Mesenchymal stem cell (in vitro differentiated cells and primary cell): Measurements from ENCODE around the gene DPP6.

Source experiments
- DNase-seq: peaks from one replicate; pipeline ENCODE4 v3.0.0-alpha.2; 2013
- H2AFZ ChIP-seq: one replicate; pipeline ENCODE4 v1.6.1; 2013; ENCODE audit warnings: low read depth, mild to moderate bottlenecking, control low read depth, inconsistent platforms, low read length, moderate library complexity
- H2AK5ac ChIP-seq: 2 replicates; pipeline ENCODE4 v1.6.1; 2013; ENCODE audit warnings: low read length, moderate library complexity, mild to moderate bottlenecking, inconsistent platforms; ENCODE audit not compliant: severe bottlenecking
- H2BK120ac ChIP-seq: one replicate; pipeline ENCODE4 v1.6.1; 2013; ENCODE audit warnings: low read depth, mild to moderate bottlenecking, inconsistent platforms, low read length, moderate library complexity
- H2BK12ac ChIP-seq, 2 experiments: one replicate each; pipeline ENCODE4 v1.6.1; 2013; ENCODE audit warnings: inconsistent platforms in 2 of 2, low read length in 2 of 2, mild to moderate bottlenecking in 2 of 2, moderate library complexity in 2 of 2, control low read depth in 1 of 2
- H2BK15ac ChIP-seq: one replicate; pipeline ENCODE4 v1.6.1; 2013; ENCODE audit warnings: mild to moderate bottlenecking, low read depth, inconsistent platforms; ENCODE audit not compliant: poor library complexity, severe bottlenecking
- H2BK5ac ChIP-seq: 2 replicates; pipeline ENCODE4 v1.6.1; 2013; ENCODE audit warnings: low read depth, mild to moderate bottlenecking, low read length, control low read depth, inconsistent platforms; ENCODE audit not compliant: poor library complexity, severe bottlenecking
- H3K14ac ChIP-seq, 2 experiments: one replicate each; pipeline ENCODE4 v1.6.1; 2013; ENCODE audit warnings: inconsistent platforms in 2 of 2, low read length in 2 of 2, control low read depth in 1 of 2, mild to moderate bottlenecking in 1 of 2, moderate library complexity in 1 of 2
- H3K18ac ChIP-seq, 2 experiments: one replicate each; pipeline ENCODE4 v1.6.1; 2013; ENCODE audit warnings: inconsistent platforms in 2 of 2, low read length in 2 of 2, control low read depth in 1 of 2, low read depth in 1 of 2, mild to moderate bottlenecking in 1 of 2
- H3K23ac ChIP-seq, 2 experiments: one replicate each; pipeline ENCODE4 v1.6.1; 2013; ENCODE audit warnings: inconsistent platforms in 2 of 2, low read length in 2 of 2, mild to moderate bottlenecking in 2 of 2, moderate library complexity in 2 of 2, control low read depth in 1 of 2
- H3K27ac ChIP-seq: 2 replicates; pipeline ENCODE4 v1.5.1; 2013; ENCODE audit warnings: mild to moderate bottlenecking, moderate library complexity, low read length, control low read depth, inconsistent platforms; ENCODE audit not compliant: poor library complexity, severe bottlenecking
- H3K27me3 ChIP-seq, 2 experiments: 2 replicates each; pipeline versions ENCODE4 v1.6.1 to v1.7.0; 2013; ENCODE audit warnings: low read length in 2 of 2, mild to moderate bottlenecking in 2 of 2, moderate library complexity in 2 of 2, control low read depth in 1 of 2, inconsistent platforms in 1 of 2; ENCODE audit not compliant: control insufficient read depth in 1 of 2, insufficient read depth in 1 of 2
- H3K36me3 ChIP-seq, 2 experiments: 2 replicates each; pipeline versions ENCODE4 v1.6.1 to v1.7.0; 2013; ENCODE audit warnings: low read length in 2 of 2, control low read depth in 1 of 2, inconsistent platforms in 1 of 2, low read depth in 1 of 2, mild to moderate bottlenecking in 1 of 2; ENCODE audit not compliant: insufficient read depth in 2 of 2, control insufficient read depth in 1 of 2
- H3K4ac ChIP-seq, 2 experiments: one replicate each; pipeline ENCODE4 v1.6.1; 2013; ENCODE audit warnings: inconsistent platforms in 2 of 2, low read length in 2 of 2, mild to moderate bottlenecking in 2 of 2, moderate library complexity in 2 of 2, control low read depth in 1 of 2, low read depth in 1 of 2
- H3K4me1 ChIP-seq: 2 replicates; pipeline ENCODE4 v1.6.1; 2013; ENCODE audit warnings: low read depth, low read length, control low read depth; ENCODE audit not compliant: control insufficient read depth, insufficient read depth
- H3K4me2 ChIP-seq: 2 replicates; pipeline ENCODE4 v1.6.1; 2013; ENCODE audit warnings: low read length, mild to moderate bottlenecking, inconsistent platforms; ENCODE audit not compliant: poor library complexity, severe bottlenecking
- H3K4me3 ChIP-seq, 2 experiments: 2 replicates each; pipeline versions ENCODE4 v1.5.1 to v1.7.0; 2013; ENCODE audit warnings: low read length in 2 of 2, mild to moderate bottlenecking in 2 of 2, control low read depth in 1 of 2, low read depth in 1 of 2; ENCODE audit not compliant: insufficient read depth in 1 of 2
- H3K79me1 ChIP-seq: replicated peaks from 2 replicates; pipeline ENCODE4 v1.6.1; 2013; ENCODE audit warnings: mild to moderate bottlenecking, control low read depth, low read length, inconsistent platforms; ENCODE audit not compliant: poor library complexity, severe bottlenecking
- H3K9ac ChIP-seq: 2 replicates; pipeline ENCODE4 v1.7.0; 2013; ENCODE audit warnings: mild to moderate bottlenecking, low read length, moderate library complexity
- H3K9me3 ChIP-seq: 2 replicates; pipeline ENCODE4 v1.7.0; 2013; ENCODE audit warnings: mild to moderate bottlenecking, low read length; ENCODE audit not compliant: control insufficient read depth
- H4K8ac ChIP-seq: one replicate; pipeline ENCODE4 v1.6.1; 2013; ENCODE audit warnings: inconsistent platforms, mild to moderate bottlenecking, low read length, moderate library complexity
- H4K91ac ChIP-seq: one replicate; pipeline ENCODE4 v1.6.1; 2013; ENCODE audit warnings: mild to moderate bottlenecking, low read length, inconsistent platforms
- WGBS: methylation state at CpG from one replicate; pipeline ENCODE4 v1.1.7; 2013; ENCODE audit warnings: mixed read lengths; 5-methylcytosine and 5-hydroxymethylcytosine counted together

Gene DPP6

GRCh38 chr7:154519229-154519628 lies 467.0 kb downstream of the DPP6 start:
- Histone ChIP-seq H4K8ac (no peak overlapping the region), H4K91ac (no peak overlapping the region), H3K4me1 (no peaks in the 10 kb centered on the region), H3K4ac (no peak overlapping the region), H3K36me3 (no peaks in the 10 kb centered on the region), H3K14ac (no peak overlapping the region), H3K23ac (no peak overlapping the region), H2BK120ac (no peak overlapping the region), H3K27me3 (no peaks in the 10 kb centered on the region), H2AFZ (no peak overlapping the region), H2BK12ac (no peak overlapping the region), H2BK15ac (no peak overlapping the region), H2AK5ac (no peak overlapping the region), H3K4me2 (no peak overlapping the region), H3K27ac (no peak overlapping the region), H3K9me3 (peaks cover 13% of the 10 kb centered on the region), H3K79me1 (no peaks in the 10 kb centered on the region), H3K4me3 (no peak overlapping the region), H2BK5ac (no peak overlapping the region), H3K18ac (no peak overlapping the region), H3K9ac (no peak overlapping the region)
- 69% methylated on average over 4 of the region's 4 CpGs for WGBS
- no peak for DNase-seq

- Histone ChIP-seq H2BK5ac (no peak overlapping the region), H2BK120ac (no peak overlapping the region), H3K27me3 (no peaks in the 10 kb centered on the region), H2AK5ac (no peak overlapping the region), H3K4ac (no peak overlapping the region), H3K23ac (no peak overlapping the region), H3K27ac (no peak overlapping the region), H2BK12ac (no peak overlapping the region), H3K79me1 (no peaks in the 10 kb centered on the region), H3K4me2 (no peak overlapping the region), H3K9ac (no peak overlapping the region), H2AFZ (no peak overlapping the region), H3K36me3 (no peaks in the 10 kb centered on the region), H3K9me3 (peaks cover 37% of the 10 kb centered on the region), H3K4me1 (no peaks in the 10 kb centered on the region), H3K14ac (no peak overlapping the region), H4K8ac (no peak overlapping the region), H3K18ac (no peak overlapping the region), H4K91ac (no peak overlapping the region), H2BK15ac (no peak overlapping the region), H3K4me3 (no peak overlapping the region)
- no peak for DNase-seq
- WGBS = 100% methylated on average over 1 of the region's 1 CpG
These were observed 477.9 kb downstream of the DPP6 start for GRCh38 chr7:154530136-154530535.

- Histone ChIP-seq H3K14ac (no peak overlapping the region), H3K23ac (no peak overlapping the region), H3K4me3 (no peak overlapping the region)
These were observed 480.6 kb downstream of the DPP6 start for GRCh38 chr7:154532771-154533170.

GRCh38 chr7:154540596-154540995 lies 488.4 kb downstream of the DPP6 start:
- Histone ChIP-seq H3K4me3 (no peak overlapping the region), H3K27ac (no peak overlapping the region), H3K79me1 (no peaks in the 10 kb centered on the region), H3K14ac (no peak overlapping the region), H3K9ac (no peak overlapping the region), H3K23ac (no peak overlapping the region), H4K8ac (no peak overlapping the region), H2BK120ac (no peak overlapping the region), H3K4me2 (no peak overlapping the region), H2BK5ac (no peak overlapping the region), H3K36me3 (no peaks in the 10 kb centered on the region), H2BK15ac (no peak overlapping the region), H3K27me3 (no peaks in the 10 kb centered on the region), H3K4me1 (no peaks in the 10 kb centered on the region), H3K9me3 (peaks cover 9% of the 10 kb centered on the region), H2AK5ac (no peak overlapping the region), H2AFZ (no peak overlapping the region), H3K18ac (no peak overlapping the region), H2BK12ac (no peak overlapping the region), H4K91ac (no peak overlapping the region), H3K4ac (no peak overlapping the region)
- WGBS = 86% methylated on average over 4 of the region's 4 CpGs
- DNase-seq = no peak

More at GRCh38 chr7:154532771-154533170, 480.6 kb downstream of the DPP6 start:
- DNase-seq = no peak
- Histone ChIP-seq H2BK120ac (no peak overlapping the region), H3K9me3 (peaks cover 43% of the 10 kb centered on the region), H3K27me3 (no peaks in the 10 kb centered on the region), H3K4me1 (no peaks in the 10 kb centered on the region), H2AFZ (no peak overlapping the region), H2BK12ac (no peak overlapping the region), H4K91ac (no peak overlapping the region), H3K4me2 (no peak overlapping the region), H2BK15ac (no peak overlapping the region), H3K36me3 (no peaks in the 10 kb centered on the region), H3K79me1 (no peaks in the 10 kb centered on the region), H3K4ac (no peak overlapping the region), H4K8ac (no peak overlapping the region), H3K18ac (no peak overlapping the region), H3K27ac (no peak overlapping the region), H2BK5ac (no peak overlapping the region), H2AK5ac (no peak overlapping the region), H3K9ac (no peak overlapping the region)
